ENCODE data around the gene CDC42SE1. TPM values are rescaled to one million over a fixed set of nuclear protein-coding genes. Genes with fewer than 3 reads are reported as not detected.
A peak's percentile ranks its signal among the peaks of the same experiment; 100 is the strongest.

Gene CDC42SE1
- total and polyA plus RNA-seq, 9 of the 15 experiments (the other 6 are each of a cell fraction or from before 2014, with no cell fraction given) = 78.1 to 189 (median 114) TPM

DNA sequence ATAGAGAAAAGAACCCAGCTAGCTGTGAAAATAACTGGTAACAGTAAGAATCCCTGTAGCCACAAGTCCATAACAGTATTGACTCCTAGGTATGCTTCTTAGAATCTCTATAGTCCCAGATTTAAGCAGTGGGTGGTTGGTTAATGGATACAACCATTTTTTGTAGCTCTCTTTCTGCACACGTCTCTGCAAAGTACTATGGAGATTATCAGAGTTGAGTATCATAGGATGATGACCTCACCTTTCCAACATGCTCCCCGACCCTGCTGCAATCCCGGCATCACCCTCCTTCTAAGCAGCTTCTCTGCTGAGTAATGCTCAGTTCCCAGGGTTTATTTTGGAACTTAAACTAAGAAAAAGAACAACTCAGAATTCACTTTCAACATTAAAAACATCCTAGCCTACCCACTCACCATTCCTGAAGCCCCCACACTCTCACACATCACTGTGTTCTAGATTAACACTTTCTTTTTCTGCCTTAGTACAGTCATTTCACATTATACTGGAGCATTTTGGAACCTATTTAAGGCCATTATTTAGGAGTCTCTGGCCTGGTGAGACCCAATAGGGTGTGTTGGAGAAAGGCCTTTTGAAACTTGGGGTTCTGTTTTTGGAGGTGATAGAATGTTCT, 3.4 kb upstream of the CDC42SE1 start (continued):
- TF ChIP-seq, protein P1, sequence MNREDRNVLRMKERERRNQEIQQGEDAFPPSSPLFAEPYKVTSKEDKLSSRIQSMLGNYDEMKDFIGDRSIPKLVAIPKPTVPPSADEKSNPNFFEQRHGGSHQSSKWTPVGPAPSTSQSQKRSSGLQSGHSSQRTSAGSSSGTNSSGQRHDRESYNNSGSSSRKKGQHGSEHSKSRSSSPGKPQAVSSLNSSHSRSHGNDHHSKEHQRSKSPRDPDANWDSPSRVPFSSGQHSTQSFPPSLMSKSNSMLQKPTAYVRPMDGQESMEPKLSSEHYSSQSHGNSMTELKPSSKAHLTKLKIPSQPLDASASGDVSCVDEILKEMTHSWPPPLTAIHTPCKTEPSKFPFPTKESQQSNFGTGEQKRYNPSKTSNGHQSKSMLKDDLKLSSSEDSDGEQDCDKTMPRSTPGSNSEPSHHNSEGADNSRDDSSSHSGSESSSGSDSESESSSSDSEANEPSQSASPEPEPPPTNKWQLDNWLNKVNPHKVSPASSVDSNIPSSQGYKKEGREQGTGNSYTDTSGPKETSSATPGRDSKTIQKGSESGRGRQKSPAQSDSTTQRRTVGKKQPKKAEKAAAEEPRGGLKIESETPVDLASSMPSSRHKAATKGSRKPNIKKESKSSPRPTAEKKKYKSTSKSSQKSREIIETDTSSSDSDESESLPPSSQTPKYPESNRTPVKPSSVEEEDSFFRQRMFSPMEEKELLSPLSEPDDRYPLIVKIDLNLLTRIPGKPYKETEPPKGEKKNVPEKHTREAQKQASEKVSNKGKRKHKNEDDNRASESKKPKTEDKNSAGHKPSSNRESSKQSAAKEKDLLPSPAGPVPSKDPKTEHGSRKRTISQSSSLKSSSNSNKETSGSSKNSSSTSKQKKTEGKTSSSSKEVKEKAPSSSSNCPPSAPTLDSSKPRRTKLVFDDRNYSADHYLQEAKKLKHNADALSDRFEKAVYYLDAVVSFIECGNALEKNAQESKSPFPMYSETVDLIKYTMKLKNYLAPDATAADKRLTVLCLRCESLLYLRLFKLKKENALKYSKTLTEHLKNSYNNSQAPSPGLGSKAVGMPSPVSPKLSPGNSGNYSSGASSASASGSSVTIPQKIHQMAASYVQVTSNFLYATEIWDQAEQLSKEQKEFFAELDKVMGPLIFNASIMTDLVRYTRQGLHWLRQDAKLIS (CRISPR knock-in tag; IDR thresholded peaks at IDR 0.05) = no peak
- TF ChIP-seq ZNF644 (tag; IDR thresholded peaks at IDR 0.05; ENCODE audit: low read depth) (no peak), RBM15 (IDR thresholded peaks at IDR 0.05; ENCODE audit: insufficient read depth, low read length) (no peak), MTF1 (CRISPR knock-in tag; IDR thresholded peaks at IDR 0.05; ENCODE audit: borderline replicate concordance) (peak; percentile 81; the same call in 1 of the 2 replicates), FOXK2 (conservative IDR thresholded peaks at IDR 0.05 in 1 of 2, IDR thresholded peaks at IDR 0.05 in 1 of 2; ENCODE audit: low read depth in 2 of 2) (no peak)
- TF ChIP-seq, protein P2, sequence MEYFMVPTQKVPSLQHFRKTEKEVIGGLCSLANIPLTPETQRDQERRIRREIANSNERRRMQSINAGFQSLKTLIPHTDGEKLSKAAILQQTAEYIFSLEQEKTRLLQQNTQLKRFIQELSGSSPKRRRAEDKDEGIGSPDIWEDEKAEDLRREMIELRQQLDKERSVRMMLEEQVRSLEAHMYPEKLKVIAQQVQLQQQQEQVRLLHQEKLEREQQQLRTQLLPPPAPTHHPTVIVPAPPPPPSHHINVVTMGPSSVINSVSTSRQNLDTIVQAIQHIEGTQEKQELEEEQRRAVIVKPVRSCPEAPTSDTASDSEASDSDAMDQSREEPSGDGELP (CRISPR knock-in tag; IDR thresholded peaks at IDR 0.05; ENCODE audit: borderline replicate concordance) = 0 out of 2 replicates have a peak, but pooled peaks have one; percentile 1
- TF ChIP-seq, protein P3, sequence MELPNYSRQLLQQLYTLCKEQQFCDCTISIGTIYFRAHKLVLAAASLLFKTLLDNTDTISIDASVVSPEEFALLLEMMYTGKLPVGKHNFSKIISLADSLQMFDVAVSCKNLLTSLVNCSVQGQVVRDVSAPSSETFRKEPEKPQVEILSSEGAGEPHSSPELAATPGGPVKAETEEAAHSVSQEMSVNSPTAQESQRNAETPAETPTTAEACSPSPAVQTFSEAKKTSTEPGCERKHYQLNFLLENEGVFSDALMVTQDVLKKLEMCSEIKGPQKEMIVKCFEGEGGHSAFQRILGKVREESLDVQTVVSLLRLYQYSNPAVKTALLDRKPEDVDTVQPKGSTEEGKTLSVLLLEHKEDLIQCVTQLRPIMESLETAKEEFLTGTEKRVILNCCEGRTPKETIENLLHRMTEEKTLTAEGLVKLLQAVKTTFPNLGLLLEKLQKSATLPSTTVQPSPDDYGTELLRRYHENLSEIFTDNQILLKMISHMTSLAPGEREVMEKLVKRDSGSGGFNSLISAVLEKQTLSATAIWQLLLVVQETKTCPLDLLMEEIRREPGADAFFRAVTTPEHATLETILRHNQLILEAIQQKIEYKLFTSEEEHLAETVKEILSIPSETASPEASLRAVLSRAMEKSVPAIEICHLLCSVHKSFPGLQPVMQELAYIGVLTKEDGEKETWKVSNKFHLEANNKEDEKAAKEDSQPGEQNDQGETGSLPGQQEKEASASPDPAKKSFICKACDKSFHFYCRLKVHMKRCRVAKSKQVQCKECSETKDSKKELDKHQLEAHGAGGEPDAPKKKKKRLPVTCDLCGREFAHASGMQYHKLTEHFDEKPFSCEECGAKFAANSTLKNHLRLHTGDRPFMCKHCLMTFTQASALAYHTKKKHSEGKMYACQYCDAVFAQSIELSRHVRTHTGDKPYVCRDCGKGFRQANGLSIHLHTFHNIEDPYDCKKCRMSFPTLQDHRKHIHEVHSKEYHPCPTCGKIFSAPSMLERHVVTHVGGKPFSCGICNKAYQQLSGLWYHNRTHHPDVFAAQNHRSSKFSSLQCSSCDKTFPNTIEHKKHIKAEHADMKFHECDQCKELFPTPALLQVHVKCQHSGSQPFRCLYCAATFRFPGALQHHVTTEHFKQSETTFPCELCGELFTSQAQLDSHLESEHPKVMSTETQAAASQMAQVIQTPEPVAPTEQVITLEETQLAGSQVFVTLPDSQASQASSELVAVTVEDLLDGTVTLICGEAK (IDR thresholded peaks at IDR 0.05) = no peak
- TF ChIP-seq, protein P3 (CRISPR knock-in tag; IDR thresholded peaks at IDR 0.05) = no peak

All from K562 (cell line).